Heart left ventricle (tissue), 16 donors: Measurements from ENCODE around the gene NAA60. TPM values are rescaled to one million over a fixed set of nuclear protein-coding genes. Genes with fewer than 3 reads are reported as not detected.

Experiments
- ATAC-seq, 4 donors: fragments of 200-7000 bp; cut with Tn5 transposase; one replicate each; pipeline ENCODE4 v1.9.1; 2020 to 2022; ENCODE audit warnings: moderate library complexity in 4 of 4, mild to moderate bottlenecking in 3 of 4, moderate number of reproducible peaks in 1 of 4
- DNase-seq, 5 donors: peaks; one replicate each; pipeline ENCODE4 v3.0.0-alpha.2; 2020
- H3K27ac ChIP-seq, 12 donors: fragments of 200-600 bp; sonication (generic) in 4 of 12; one replicate each; pipeline versions ENCODE4 v1.5.0 to v1.8.0; 2016 to 2022; ENCODE audit warnings: mild to moderate bottlenecking in 2 of 12
- H3K27me3 ChIP-seq, 9 donors: fragments of 200-600 bp; sonication (generic) in 2 of 9; one replicate each; pipeline versions ENCODE4 v1.5.1 to v1.8.0; 2016 to 2022; ENCODE audit warnings: mild to moderate bottlenecking in 3 of 9
- H3K36me3 ChIP-seq, 9 donors: fragments of 200-600 bp; sonication (generic) in 2 of 9; one replicate each; pipeline versions ENCODE4 v1.5.0 to v1.8.0; 2018 to 2022; ENCODE audit warnings: mild to moderate bottlenecking in 2 of 9
- H3K4me1 ChIP-seq, 12 donors: fragments of 200-600 bp; sonication (generic) in 4 of 12; one replicate each; pipeline versions ENCODE4 v1.5.0 to v1.8.0; 2016 to 2022; ENCODE audit warnings: mild to moderate bottlenecking in 3 of 12
- H3K4me3 ChIP-seq, 12 donors: fragments of 200-600 bp; sonication (generic) in 4 of 12; one replicate each; pipeline versions ENCODE4 v1.5.0 to v1.8.0; 2017 to 2022; ENCODE audit warnings: mild to moderate bottlenecking in 9 of 12, moderate library complexity in 4 of 12
- H3K9me3 ChIP-seq, 12 donors: fragments of 200-600 bp; sonication (generic) in 4 of 12; one replicate each; pipeline versions ENCODE4 v1.5.0 to v1.8.0; 2016 to 2022; ENCODE audit warnings: mild to moderate bottlenecking in 1 of 12
- CTCF ChIP-seq, 12 donors: fragments of 200-600 bp; sonication (generic) in 4 of 12; IDR thresholded peaks; one replicate each; pipeline versions ENCODE4 v1.5.0 to v1.8.0; 2018 to 2022; ENCODE audit warnings: antibody characterized with exemption in 12 of 12, mild to moderate bottlenecking in 5 of 12
- POLR2A ChIP-seq, 2 donors: fragments of 450-650 bp; IDR thresholded peaks; one replicate each; pipeline ENCODE4 v1.6.1; 2017; ENCODE audit warnings: antibody characterized with exemption in 2 of 2, mild to moderate bottlenecking in 2 of 2, moderate library complexity in 2 of 2
- WGBS, 4 donors: extraction: QIAGEN DNeasy Blood & Tissue Kit in 2 of 4; methylation state at CpG; one replicate each; pipeline versions ENCODE4 v1.1.5 to v1.1.7; 2013 to 2018; 5-methylcytosine and 5-hydroxymethylcytosine counted together
- intact Hi-C, 10 donors: fragments of 100-400 bp; cut with DNase I; formaldehyde crosslinking; loops; one replicate each; pipeline versions ENCODE4 v1.11.1 to v1.14.2; 2022
- polyA plus RNA-seq, 2 donors: library from polyadenylated mRNA; stranded (reverse); fragments of 200-250 nt; gene quantifications; one replicate each; pipeline ENCODE4 v1.2.3, GENCODE V29; 2013
- total RNA-seq, 9 donors: library from RNA; depleted of rRNA in 2 of 9; stranded (reverse); fragments of >200 nt in 2 of 9; fragmentation: NEBNext Ultra II Directional in 3 of 9; extraction: Animal tissue kit (Norgen Biotek cat#: 25700) in 3 of 9; gene quantifications; one replicate each; pipeline versions ENCODE4 v1.1.0 to v1.2.4, GENCODE V29; 2016 to 2023
- donor health status: ischemic (EF 13 %, LVEDD 7.1; RV severe dilation, severe dysfunction).
- donor health status: healthy with polysubstance abuse.
- donor health status: DM: no; HTN: yes; CAD: no.
- donor health status: DM: no; HTN: no; CAD: no.
- donor health status: ischemic (EF 25% LVEDD 6.9; RV normal size, moderate dysfunction).
- donor health status: ischemic (EF 25% LVEDD 5.7; RV mildly dilated, moderate dysfunction).
- donor health status: healthy.
- donor health status: DM: yes; HTN: yes; CAD: no.
- donor health status: ischemic (EF 35%, LVEDD 5.7; RV mildly dilated, moderate dysfunction).
- donor health status: nonischemic (EF 11% LVEDD 7.7; RV severe dilation, severe dysfunction).
- donor health status: DM: yes; HTN: yes; CAD: no.
- donor health status: PGD.
- donor health status: ischemic (EF 29% LVEDD 5.4; RV normal size, mild dysfunction).
- donor health status: nonischemic (EF 23%, LVEDD 6.1; RV moderate dilation, normal function).

NAA60 gene
- total and polyA plus RNA-seq, 11 donors: 30.3 to 61.9 (median 38.6) TPM

GRCh38 chr16:3481696-3482658 lies 38.5 kb downstream of the NAA60 start:
- Histone ChIP-seq H3K27ac (peak overlapping the region in 7 of 12 donors; percentile 2 to 65 (median 35)), H3K27me3 (no peaks in the 10 kb centered on the region), H3K36me3 (peaks cover 0 to 92% (median 79%) of the 10 kb centered on the region in 9 donors), H3K4me3 (no peak overlapping the region), H3K4me1 (peaks cover 0 to 33% (median 0%) of the 10 kb centered on the region in 12 donors), H3K9me3 (no peaks in the 10 kb centered on the region)
- intact Hi-C loops: no loop called here
- TF ChIP-seq CTCF (IDR thresholded peaks at IDR 0.05): no peak
- no peak for TF ChIP-seq POLR2A (IDR thresholded peaks at IDR 0.05)
- DNase-seq (no peak), ATAC-seq (peak in 3 of 4 donors; percentile 26 to 35 (median 31))
- 82 to 85% (median 83%) methylated on average over 32 of the region's 32 CpGs for WGBS, 4 donors

GRCh38 chr16:3482659-3483241 lies 39.3 kb downstream of the NAA60 start:
- H3K27me3 ChIP-seq: no peaks in the 10 kb centered on the region
- peaks cover 0 to 94% (median 82%) of the 10 kb centered on the region in 9 donors for H3K36me3 ChIP-seq
- TF ChIP-seq POLR2A (IDR thresholded peaks at IDR 0.05) (no peak), CTCF (IDR thresholded peaks at IDR 0.05) (no peak)
- ATAC-seq (no peak), DNase-seq (no peak)
- intact Hi-C loops: no loop called here
- H3K4me1 ChIP-seq: peaks cover 0 to 30% (median 0%) of the 10 kb centered on the region in 12 donors
- 93 to 96% (median 94%) methylated on average over 18 of the region's 18 CpGs for WGBS, 4 donors
- H3K4me3 ChIP-seq: no peak overlapping the region
- no peaks in the 10 kb centered on the region for H3K9me3 ChIP-seq
- no peak overlapping the region for H3K27ac ChIP-seq

- ATAC-seq (no peak), DNase-seq (peak in 1 of 5 donors; percentile 42)
- Histone ChIP-seq H3K36me3 (peaks cover 0 to 82% (median 70%) of the 10 kb centered on the region in 9 donors), H3K9me3 (no peaks in the 10 kb centered on the region), H3K27ac (no peak overlapping the region), H3K27me3 (no peaks in the 10 kb centered on the region), H3K4me1 (peaks cover 0 to 23% (median 0%) of the 10 kb centered on the region in 12 donors), H3K4me3 (no peak overlapping the region)
- TF ChIP-seq POLR2A (IDR thresholded peaks at IDR 0.05) (no peak), CTCF (IDR thresholded peaks at IDR 0.05) (no peak)
- intact Hi-C loops: no loop called here
- 84 to 89% (median 88%) methylated on average over 21 to 30 of the region's 30 CpGs for WGBS, 4 donors
These were observed 41.0 kb downstream of the NAA60 start for GRCh38 chr16:3484318-3485096.
